Stomach smooth muscle (tissue), 2 donors: Measurements from ENCODE around the gene LRRN2.
"Not testable (repeated sequence)": the region's sequence is repeated elsewhere in the genome, so short reads cannot be mapped to it uniquely, and the experiment has no call there.

Experiments used
- H3K27ac ChIP-seq: one replicate; pipeline ENCODE4 v1.7.0; 2013; ENCODE audit warnings: mild to moderate bottlenecking, low read length, inconsistent platforms
- H3K27me3 ChIP-seq, 2 donors: one replicate each; pipeline ENCODE4 v1.7.0; 2013; ENCODE audit warnings: low read length in 2 of 2; ENCODE audit not compliant: insufficient read depth in 2 of 2, control insufficient read depth in 1 of 2
- H3K36me3 ChIP-seq, 2 donors: one replicate each; pipeline ENCODE4 v1.7.0; 2013; ENCODE audit warnings: low read length in 2 of 2; ENCODE audit not compliant: control insufficient read depth in 2 of 2, insufficient read depth in 2 of 2
- H3K4me1 ChIP-seq: one replicate; pipeline ENCODE4 v1.7.0; 2013; ENCODE audit warnings: low read length; ENCODE audit not compliant: control insufficient read depth, insufficient read depth
- H3K4me3 ChIP-seq, 2 donors: one replicate each; pipeline ENCODE4 v1.7.0; 2013; ENCODE audit warnings: low read length in 2 of 2
- H3K9ac ChIP-seq, 2 donors: one replicate each; pipeline ENCODE4 v1.7.0; 2013; ENCODE audit warnings: low read length in 2 of 2, mild to moderate bottlenecking in 1 of 2
- H3K9me3 ChIP-seq, 2 donors: one replicate each; pipeline ENCODE4 v1.7.0; 2013; ENCODE audit warnings: low read length in 2 of 2; ENCODE audit not compliant: control insufficient read depth in 2 of 2
- donor health status: healthy.
- donor health status: Pancreatic carcinoma.

LRRN2 gene

DNA sequence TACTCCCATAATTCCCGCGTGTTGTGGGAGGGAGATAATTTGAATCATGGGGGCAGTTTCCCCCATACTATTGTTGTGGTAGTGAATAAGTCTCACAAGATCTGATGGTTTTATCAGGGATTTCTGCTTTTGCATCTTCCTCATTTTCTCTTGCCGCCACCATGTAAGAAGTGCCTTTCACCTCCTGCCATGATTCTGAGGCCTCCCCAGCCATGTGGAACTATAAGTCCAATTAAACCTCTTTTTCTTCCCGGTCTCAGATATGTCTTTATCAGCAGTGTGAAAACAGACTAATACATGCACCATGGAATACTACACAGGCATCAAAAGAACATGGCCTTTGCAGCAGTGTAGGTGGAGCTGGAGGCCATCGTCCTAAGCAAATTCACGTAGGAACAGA lies 56.1 kb downstream of the LRRN2 start:
- H3K4me1 ChIP-seq, H3K27me3 ChIP-seq, H3K27ac ChIP-seq, H3K9ac ChIP-seq, H3K36me3 ChIP-seq, H3K4me3 ChIP-seq, H3K9me3 ChIP-seq: not testable (repeated sequence)

- Histone ChIP-seq H3K9me3 (no peaks in the 10 kb centered on the region), H3K36me3 (no peaks in the 10 kb centered on the region)
Observed at GRCh38 chr1:204628868-204629267, 56.7 kb downstream of the LRRN2 start.

GRCh38 chr1:204627436-204627835 lies 58.1 kb downstream of the LRRN2 start:
- H3K4me1 ChIP-seq = peaks cover 5% of the 10 kb centered on the region
- no peak overlapping the region for H3K4me3 ChIP-seq
- H3K27ac ChIP-seq = no peak overlapping the region
- no peak overlapping the region for H3K9ac ChIP-seq
- peaks cover 0 to 2% of the 10 kb centered on the region in 2 donors for H3K27me3 ChIP-seq
- no peaks in the 10 kb centered on the region for H3K36me3 ChIP-seq
- H3K9me3 ChIP-seq = no peaks in the 10 kb centered on the region

More at GRCh38 chr1:204628868-204629267, 56.7 kb downstream of the LRRN2 start:
- Histone ChIP-seq H3K4me3 (no peak overlapping the region), H3K27me3 (peaks cover 0 to 2% of the 10 kb centered on the region in 2 donors), H3K9ac (no peak overlapping the region), H3K4me1 (no peaks in the 10 kb centered on the region), H3K27ac (no peak overlapping the region)

- Histone ChIP-seq H3K9ac (no peak overlapping the region), H3K27me3 (peaks cover 0 to 2% of the 10 kb centered on the region in 2 donors), H3K27ac (no peak overlapping the region), H3K36me3 (no peaks in the 10 kb centered on the region), H3K4me1 (peaks cover 9% of the 10 kb centered on the region), H3K4me3 (no peak overlapping the region), H3K9me3 (no peaks in the 10 kb centered on the region)
Observed at GRCh38 chr1:204626381-204626780, 59.2 kb downstream of the LRRN2 start.

DNA sequence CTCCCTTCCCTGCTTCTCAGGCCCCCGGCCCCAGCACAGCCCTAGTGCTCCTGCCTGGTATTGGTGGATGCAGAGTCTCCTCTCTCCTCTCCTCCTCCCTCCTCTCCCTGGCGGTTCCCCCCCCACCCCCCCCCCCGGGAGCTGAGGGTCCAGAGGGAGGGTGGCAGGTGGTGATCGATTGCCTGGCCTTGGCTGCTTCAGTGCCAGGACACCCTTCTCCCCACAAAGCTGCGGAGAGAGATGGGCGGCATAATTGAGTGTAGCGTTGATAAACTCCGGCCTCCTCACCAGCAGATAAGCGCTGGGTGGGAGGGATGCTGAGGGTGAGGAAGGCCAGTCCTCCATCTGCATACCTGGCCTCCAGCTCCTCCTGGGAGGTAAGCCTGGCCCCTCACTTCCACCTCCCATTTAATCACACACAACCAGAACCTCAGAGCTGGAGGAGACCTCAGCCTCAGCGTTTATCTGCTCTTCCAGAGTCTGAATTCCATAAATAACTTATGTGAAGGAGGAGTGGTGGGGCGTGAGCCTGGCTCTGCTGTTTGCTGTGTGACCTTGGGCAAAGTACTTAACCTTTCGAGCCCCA lies 60.8 kb downstream of the LRRN2 start:
- Histone ChIP-seq H3K9ac (no peak overlapping the region), H3K27ac (no peak overlapping the region), H3K9me3 (no peaks in the 10 kb centered on the region), H3K27me3 (peaks cover 0 to 2% of the 10 kb centered on the region in 2 donors), H3K4me3 (no peak overlapping the region), H3K36me3 (no peaks in the 10 kb centered on the region), H3K4me1 (peaks cover 10% of the 10 kb centered on the region)

GRCh38 chr1:204623894-204624361 lies 61.6 kb downstream of the LRRN2 start:
- peaks cover 10% of the 10 kb centered on the region for H3K4me1 ChIP-seq
- no peaks in the 10 kb centered on the region for H3K9me3 ChIP-seq
- H3K36me3 ChIP-seq = no peaks in the 10 kb centered on the region
- H3K4me3 ChIP-seq = no peak overlapping the region
- no peak overlapping the region for H3K9ac ChIP-seq
- H3K27ac ChIP-seq = no peak overlapping the region
- peaks cover 0 to 2% of the 10 kb centered on the region in 2 donors for H3K27me3 ChIP-seq

DNA sequence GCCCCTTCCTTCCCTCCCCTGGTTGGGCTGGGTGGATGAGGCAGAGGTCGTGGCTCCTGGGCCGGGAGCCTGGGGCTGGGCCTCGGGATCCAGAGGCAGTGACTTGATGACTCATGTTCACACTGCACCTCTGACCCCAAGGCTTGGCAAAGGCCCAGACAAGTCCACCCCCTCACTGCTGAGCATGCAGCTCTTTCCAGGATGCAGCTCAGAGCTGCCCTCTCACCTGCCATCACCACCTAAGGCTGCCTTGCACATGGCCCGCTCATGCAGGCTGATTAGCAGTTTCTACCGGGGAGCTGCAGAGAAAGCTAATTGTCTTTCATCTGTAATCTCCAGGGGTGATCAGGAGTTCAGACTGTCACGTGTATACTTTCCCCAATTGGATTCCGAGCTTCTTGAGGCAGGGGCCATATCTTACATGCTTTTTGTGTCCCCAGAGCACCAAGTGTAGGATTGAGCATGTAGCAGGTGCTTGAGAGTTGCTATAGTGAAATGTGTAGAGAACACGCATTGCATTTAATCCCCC lies 62.1 kb downstream of the LRRN2 start:
- H3K36me3 ChIP-seq = no peaks in the 10 kb centered on the region
- no peak overlapping the region for H3K4me3 ChIP-seq
- no peak overlapping the region for H3K9ac ChIP-seq
- peaks cover 10% of the 10 kb centered on the region for H3K4me1 ChIP-seq
- no peak overlapping the region for H3K27ac ChIP-seq
- H3K9me3 ChIP-seq = no peaks in the 10 kb centered on the region
- peaks cover 0 to 2% of the 10 kb centered on the region in 2 donors for H3K27me3 ChIP-seq

DNA sequence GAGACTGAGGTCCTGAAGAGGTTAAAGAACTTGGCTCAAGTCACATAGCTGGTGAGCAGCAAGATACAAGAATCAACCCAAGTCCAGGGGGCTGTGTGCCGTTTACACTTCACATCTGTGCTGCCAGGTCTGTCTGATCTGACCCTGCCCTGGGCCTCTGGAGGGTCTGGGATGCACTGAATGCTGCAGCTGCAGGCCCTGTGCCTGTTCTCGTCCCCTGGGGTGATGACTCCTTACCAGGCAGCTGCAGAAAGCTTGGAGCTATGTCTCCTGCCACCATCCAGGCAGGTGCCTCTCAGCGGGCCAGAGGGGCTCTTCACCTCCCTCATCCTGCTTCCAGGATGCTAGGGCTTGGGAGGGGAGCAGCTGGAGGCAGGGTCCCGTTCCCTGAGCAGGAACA lies 63.5 kb downstream of the LRRN2 start:
- no peaks in the 10 kb centered on the region for H3K27me3 ChIP-seq
- H3K36me3 ChIP-seq = no peaks in the 10 kb centered on the region
- H3K27ac ChIP-seq = no peak overlapping the region
- H3K4me1 ChIP-seq = peaks cover 10% of the 10 kb centered on the region
- H3K9me3 ChIP-seq = no peaks in the 10 kb centered on the region
- no peak overlapping the region for H3K4me3 ChIP-seq
- no peak overlapping the region for H3K9ac ChIP-seq

- Histone ChIP-seq H3K4me3 (no peak overlapping the region), H3K4me1 (peaks cover 10% of the 10 kb centered on the region), H3K9me3 (no peaks in the 10 kb centered on the region), H3K27me3 (no peaks in the 10 kb centered on the region), H3K27ac (no peak overlapping the region), H3K36me3 (no peaks in the 10 kb centered on the region), H3K9ac (no peak overlapping the region)
Observed at GRCh38 chr1:204621396-204621795, 64.1 kb downstream of the LRRN2 start.

GRCh38 chr1:204619721-204620120 lies 65.8 kb downstream of the LRRN2 start:
- Histone ChIP-seq H3K9me3 (no peaks in the 10 kb centered on the region), H3K36me3 (no peaks in the 10 kb centered on the region), H3K4me1 (peaks cover 10% of the 10 kb centered on the region), H3K27me3 (no peaks in the 10 kb centered on the region), H3K4me3 (no peak overlapping the region), H3K27ac (no peak overlapping the region), H3K9ac (no peak overlapping the region)

DNA sequence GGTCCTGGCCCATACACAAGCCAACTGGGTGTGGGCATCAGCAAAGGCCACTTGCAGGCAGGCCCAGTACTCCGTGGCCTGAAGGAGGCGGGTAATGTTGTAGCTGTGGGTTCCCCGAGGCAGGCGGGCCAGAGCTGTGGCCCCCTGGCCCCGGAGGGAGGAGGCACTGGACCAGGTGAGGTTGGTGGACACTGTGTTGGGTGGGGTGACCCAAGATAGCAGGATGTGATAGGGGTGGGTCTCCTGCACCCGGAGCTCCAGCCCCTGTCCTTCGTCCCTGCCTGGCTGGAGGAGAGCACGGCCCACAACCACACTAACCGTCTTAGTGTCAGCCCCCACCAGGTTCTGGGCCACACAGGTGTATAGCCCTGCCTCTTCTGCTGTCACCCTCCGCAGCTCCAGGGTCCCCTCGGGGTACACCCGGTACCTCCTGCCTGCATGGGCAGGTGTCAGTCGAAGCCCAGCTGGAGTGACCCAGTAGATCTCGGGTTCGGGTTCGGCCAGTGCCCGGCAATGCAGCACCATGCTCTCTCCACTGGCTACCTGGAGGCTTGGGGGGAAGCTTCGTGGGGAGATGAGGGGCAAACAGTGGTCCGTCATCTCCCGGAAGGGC lies 67.3 kb downstream of the LRRN2 start:
- Histone ChIP-seq H3K9me3 (no peaks in the 10 kb centered on the region), H3K27me3 (no peaks in the 10 kb centered on the region), H3K27ac (no peak overlapping the region), H3K9ac (no peak overlapping the region), H3K36me3 (no peaks in the 10 kb centered on the region), H3K4me1 (peaks cover 7% of the 10 kb centered on the region), H3K4me3 (no peak overlapping the region)
